NCI-H2107 treated with DMSO at 0.1 percent for 48 hours (cell line): Measurements from ENCODE around the gene SH3BP2.

Experiments used
- DNase-seq: peaks from one replicate; lab custom pipeline; 2025; ENCODE audit not compliant: unreplicated experiment; lab: John Stamatoyannopoulos, UW

Gene SH3BP2

DNA sequence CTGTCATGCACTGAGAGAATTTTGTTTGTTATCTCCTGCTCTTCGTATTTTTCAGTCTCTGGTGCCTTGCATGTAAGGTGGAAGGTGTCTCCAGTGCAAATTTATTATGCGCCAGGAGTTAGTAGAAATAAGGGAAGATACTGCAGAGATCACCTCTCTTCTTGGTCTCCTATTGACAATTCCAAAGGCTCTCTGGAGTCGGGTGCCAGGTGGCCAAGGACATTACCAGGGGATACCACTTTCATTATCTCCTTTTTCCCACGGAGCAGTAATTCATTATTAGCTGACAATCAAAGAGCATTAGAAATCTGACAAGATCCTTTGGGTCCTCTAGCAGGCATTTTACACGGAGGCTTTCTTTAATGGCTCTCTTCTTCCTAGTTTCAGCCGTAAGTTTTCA is 76.8 kb downstream of the SH3BP2 start:
- no peak for DNase-seq

DNA sequence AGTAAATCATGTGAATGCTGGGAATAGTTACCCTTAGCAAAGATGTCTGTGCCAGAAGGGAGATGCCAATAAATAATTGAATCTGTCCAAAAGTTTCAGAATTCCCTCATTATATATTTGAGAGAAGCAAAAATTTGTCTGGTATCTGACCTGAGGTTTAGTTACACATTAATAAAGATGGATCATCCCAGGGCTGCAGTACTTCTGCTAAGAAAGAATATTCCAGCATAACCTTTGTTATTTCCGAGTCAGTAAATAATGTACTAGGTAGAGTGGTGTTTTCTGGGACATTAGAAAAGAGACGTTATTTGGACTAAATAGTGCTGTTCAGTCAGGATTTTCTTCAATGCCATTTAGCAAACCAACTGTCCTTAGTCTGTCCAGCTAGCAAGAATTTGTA is 77.2 kb downstream of the SH3BP2 start:
- no peak for DNase-seq

DNA sequence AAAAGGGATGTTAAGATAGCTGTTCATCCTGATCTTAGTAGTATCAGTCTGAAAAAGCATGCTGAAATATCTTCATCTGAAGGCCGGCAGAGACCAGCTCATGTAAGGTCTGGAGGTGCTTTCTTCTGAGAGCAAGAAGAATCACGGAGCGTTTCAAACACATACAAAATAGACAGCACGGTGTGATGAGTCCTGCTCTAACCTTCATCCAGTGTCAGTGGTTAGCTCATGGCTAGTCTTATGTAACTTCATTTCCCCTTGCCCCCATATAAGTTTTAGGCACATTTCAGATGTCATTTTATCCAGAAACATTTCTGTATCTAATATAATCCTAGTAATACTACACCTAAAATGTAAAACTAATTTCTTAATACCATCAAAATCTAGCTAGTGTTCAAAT is 78.6 kb downstream of the SH3BP2 start:
- DNase-seq: no peak

DNA sequence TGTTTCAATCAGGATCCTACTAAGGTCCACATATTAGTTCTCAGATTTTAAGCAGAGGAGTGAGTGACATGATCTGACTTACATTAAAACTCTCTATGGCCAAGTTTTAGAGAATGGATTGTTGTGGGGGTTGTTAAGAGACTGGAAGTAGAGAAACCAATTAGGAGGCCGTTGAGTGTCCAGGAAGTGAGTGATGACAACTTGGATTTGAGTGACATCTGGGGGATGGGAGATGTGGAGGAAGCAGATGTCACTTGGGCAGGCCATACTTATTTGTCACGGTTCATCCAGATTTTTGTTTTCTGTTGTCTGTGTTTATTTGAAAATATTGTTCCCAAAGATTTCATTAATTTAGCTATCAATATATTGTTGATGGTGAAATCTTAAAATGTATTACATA is 79.0 kb downstream of the SH3BP2 start:
- no peak for DNase-seq

DNA sequence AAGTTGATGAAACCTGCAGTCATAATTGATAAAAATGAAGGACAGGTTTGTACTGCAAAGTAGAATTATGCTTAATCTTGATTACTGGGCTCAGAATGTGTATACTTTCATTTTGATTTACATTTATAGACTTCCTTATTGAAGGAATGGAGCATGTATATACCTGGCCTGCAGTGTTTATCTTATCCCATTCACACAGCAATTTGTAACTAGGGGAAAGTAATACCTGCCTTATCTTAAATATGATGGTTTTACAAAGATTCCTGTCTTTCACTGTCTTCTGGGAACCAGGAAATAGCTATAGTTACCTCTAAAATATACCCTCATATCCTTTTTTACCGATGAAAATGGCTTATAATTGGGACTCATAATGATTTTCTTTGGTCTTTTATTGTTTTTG is 80.4 kb downstream of the SH3BP2 start:
- DNase-seq: no peak

DNA sequence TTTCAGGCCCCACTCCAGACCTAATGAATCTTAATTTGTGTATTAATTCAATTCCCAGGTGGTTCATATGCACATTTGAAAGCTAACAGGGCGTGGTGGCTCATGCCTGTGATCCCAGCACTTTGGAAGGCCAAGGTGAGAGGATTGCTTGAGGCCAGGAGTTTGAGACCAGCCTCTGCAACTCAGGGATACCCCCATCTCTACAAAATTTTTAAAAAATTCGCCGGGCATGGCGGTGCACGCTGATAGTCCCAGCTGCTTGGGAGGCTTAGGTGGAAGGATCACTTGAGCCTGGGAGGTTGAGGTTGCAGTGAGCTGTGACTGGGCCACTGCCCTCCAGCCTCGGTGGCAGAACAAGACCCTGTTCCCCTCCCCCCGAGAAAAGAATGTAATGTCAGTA is 82.0 kb downstream of the SH3BP2 start:
- no peak for DNase-seq

DNA sequence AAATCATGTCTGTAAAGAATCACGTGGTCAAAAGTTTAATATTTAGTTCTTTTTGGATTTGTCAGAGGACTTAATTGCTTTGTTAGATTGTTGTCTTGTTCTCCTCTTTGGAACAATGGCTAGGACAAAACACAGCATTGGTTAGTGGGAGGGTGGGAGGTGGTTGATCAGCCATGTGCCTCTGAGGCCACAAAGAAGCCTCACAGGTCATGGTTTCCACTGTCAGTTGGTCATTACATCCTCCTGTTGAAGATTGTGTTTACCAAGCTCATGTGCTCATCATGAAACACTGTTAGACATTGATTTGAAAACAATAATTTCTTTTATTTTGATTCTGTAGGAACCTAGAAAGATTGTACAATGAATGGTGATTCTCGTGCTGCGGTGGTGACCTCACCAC is 82.7 kb downstream of the SH3BP2 start:
- DNase-seq: no peak

DNA sequence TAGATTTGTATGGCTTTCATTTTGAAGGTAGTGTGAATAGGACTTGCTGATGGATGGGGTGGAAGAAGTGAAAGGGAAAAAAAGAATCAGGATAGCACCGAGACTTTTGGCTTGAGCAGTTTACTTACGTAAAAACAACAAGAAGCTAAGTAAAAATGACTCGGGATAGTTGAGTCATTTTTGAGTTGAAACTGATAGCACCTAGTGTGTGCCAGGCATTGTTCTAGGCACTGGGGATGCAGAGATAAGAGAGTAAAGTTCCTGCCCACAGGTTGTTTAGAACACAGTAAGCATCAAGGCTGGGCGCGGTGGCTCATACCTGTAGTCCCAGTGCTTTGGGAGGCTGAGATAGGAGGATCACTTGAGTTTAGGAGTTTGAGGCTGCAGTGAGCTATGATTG is 85.5 kb downstream of the SH3BP2 start:
- no peak for DNase-seq

DNA sequence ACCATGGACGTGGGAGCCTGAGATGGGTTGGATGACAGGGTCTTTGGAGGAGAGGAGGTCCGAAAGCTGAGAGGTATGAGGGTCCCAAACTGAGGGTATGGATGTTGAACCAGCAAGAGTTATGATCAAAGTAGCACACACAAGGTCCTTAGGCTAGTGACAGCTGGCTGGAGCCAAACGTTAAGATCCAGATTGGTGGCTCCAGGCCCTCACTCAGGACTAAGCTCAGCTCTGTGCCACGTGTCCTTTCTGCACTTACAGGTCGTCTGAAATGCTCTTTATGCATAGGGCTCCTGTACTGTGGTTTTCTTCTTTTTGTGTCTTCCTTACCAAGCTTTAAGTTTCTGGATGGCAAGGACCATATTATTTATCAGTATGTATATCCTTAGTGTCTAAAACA is 86.1 kb downstream of the SH3BP2 start:
- no peak for DNase-seq

DNA sequence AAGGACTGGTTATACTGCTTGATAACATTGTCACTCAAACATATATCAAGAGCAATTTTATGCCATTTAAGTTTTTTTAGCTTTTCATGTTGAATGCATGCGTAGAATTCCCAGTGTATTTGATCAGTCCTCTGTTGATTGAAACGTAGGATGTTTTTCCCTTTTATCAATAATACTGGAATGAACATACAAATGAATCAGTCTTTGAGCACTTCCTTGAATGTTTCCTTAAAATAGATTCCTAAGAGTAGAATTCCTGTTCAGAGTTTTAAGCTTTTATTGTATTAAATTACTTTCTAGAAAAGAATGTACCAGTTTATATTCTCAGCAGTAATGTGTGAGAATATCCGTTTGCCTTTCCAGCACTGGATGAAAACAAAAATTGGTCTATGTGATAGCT is 88.5 kb downstream of the SH3BP2 start:
- DNase-seq: no peak

DNA sequence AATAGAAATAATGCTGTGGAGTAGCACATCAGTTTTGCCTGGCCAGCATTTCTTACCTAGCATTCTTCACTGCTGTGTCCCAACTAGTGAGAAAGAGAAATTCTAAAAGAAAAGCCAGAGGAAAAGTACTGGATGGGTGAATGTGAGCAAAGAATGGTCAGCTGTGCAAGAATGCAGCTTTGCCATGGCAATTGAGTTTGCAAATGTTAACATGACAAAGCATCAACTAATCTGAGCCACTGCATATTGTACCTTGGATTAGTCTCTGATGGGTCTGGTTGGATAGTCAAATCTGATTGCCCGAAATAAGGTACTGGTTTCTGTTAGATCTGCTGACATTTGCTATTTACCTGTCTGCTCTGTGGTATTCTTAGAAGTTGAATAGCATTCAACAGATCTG is 89.5 kb downstream of the SH3BP2 start:
- no peak for DNase-seq

DNA sequence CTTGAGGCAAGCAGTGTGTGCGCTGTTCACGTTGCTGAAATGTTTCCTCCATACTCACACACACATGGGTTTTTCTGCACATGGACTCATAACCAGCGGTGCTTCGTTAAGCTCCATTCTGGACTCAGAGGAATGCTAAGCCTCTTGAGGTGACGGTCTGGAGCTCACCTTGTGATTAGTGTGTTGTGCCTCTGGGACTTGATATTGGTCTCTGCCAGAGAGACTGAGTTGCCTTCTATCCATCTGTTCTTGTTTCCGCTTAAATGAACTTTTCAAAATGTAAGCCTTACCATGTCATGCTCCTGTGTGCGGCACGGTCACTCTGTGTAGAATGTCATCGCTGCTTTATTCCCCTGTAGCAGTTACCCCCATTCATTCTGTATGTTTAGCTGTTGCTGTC is 93.3 kb downstream of the SH3BP2 start:
- DNase-seq: no peak

DNA sequence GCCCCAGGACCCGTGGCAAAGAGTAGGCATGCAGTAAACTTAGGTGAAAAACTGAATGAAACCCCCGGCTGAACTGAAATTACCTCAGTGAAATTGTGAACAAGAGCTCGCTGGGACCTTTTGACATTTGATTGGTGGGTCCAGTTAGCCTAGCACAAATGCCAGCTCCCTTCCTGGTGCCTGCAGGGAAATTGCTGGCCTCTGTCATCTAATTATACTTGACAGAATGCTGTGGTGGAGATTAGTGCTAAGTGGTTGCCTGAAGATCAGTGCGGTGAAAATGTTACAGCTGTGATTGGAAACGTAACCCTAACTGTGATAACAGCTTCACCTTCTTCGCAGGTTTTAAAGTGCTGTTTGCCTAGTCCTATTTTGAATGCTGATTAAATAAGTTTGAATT is 93.7 kb downstream of the SH3BP2 start:
- peak; percentile 7 for DNase-seq

DNA sequence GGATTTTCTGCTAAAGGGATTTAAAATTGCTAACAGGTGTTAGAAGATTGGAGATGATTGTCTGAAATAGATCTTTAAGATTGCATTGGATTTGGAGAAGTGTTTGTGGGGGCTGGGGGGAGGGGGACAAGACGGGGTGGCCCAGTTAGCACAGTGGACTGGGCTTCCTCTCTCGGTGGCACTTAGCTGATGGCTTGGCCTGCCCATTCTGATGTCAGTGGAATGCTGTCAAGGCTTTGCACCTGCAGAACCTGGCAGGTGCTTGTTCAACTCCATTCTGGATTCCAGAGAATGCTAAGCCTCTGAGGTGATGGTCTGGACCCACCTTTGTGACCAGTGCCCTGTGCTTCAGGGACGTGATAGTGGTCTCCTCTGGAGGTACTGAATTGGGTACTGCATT is 94.5 kb downstream of the SH3BP2 start:
- no peak for DNase-seq

DNA sequence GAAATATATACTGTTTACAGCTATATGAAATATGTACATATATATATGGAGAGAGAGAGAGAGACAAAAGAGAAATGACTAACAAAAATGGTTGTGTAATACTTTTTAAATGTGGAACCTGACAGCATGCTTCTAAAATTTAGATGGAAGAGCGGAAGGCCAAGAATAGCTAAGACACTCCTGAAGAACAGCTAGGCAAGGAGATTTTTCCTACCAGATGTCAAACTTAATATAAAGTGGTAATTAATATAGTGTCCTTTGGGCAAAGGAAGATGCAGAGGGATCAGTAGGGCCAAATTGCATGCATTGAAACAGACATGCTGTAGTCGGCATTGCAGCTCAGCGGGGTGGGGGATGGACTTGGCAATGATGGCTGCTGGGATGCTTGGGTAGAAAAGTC is 96.0 kb downstream of the SH3BP2 start:
- DNase-seq: no peak
